ENCODE results near the gene CHD8. TPM values are rescaled to one million over a fixed set of nuclear protein-coding genes. Genes with fewer than 3 reads are reported as not detected.

The CHD8 gene
- total RNA-seq, 2 experiments from 2014 or later = 119 to 128 TPM

GRCh38 chr14:21431126-21431525, 24.8 kb downstream of the CHD8 start:
- H3K4me1 ChIP-seq (ENCODE audit: insufficient read depth, low read length) = peaks cover 5% of the 10 kb centered on the region
- Mint-ChIP-seq H3K27me3 (no peaks in the 10 kb centered on the region), H3K36me3 (ENCODE audit: low read depth) (peaks cover 72% of the 10 kb centered on the region), H3K27ac (no peak overlapping the region), H3K9me3 (no peaks in the 10 kb centered on the region), H3K4me3 (no peak overlapping the region), H3K4me1 (ENCODE audit: low read depth) (peaks cover 45% of the 10 kb centered on the region)
- ChIA-PET CTCF (interaction anchor here (1.7 kb wide), 1 partner anchor 25 kb away, joined by 4 read pairs; the partner anchor contains the start of gene CHD8), POLR2A (no interaction called here)
- intact Hi-C loops (cut with DNase I, micrococcal nuclease) = no loop called here
- no peak overlapping the region for H3K27ac ChIP-seq (ENCODE audit: low read depth in 1 of 2, low read length in 2 of 2)
- H3K27me3 ChIP-seq (ENCODE audit: control insufficient read depth in 1 of 2, insufficient read depth in 2 of 2, low read length in 2 of 2) = no peaks in the 10 kb centered on the region
- DNase-seq = no peak
- TF ChIP-seq CTCF (IDR thresholded peaks at IDR 0.05) = no peak
- H3K4me3 ChIP-seq (ENCODE audit: low read length) = no peak overlapping the region
- H3K9me3 ChIP-seq (ENCODE audit: control insufficient read depth in 1 of 2, insufficient read depth in 1 of 2, low read length in 2 of 2) = no peaks in the 10 kb centered on the region
- H3K36me3 ChIP-seq (ENCODE audit: insufficient read depth, low read length) = peaks cover 63% of the 10 kb centered on the region
- no peak for ATAC-seq (ENCODE audit: poor library complexity)

- intact Hi-C loops (cut with DNase I, micrococcal nuclease) = no loop called here
- H3K4me1 ChIP-seq (ENCODE audit: insufficient read depth, low read length) = peaks cover 5% of the 10 kb centered on the region
- H3K9me3 ChIP-seq (ENCODE audit: control insufficient read depth in 1 of 2, insufficient read depth in 1 of 2, low read length in 2 of 2) = no peaks in the 10 kb centered on the region
- no peak for TF ChIP-seq CTCF (IDR thresholded peaks at IDR 0.05)
- H3K27me3 ChIP-seq (ENCODE audit: control insufficient read depth in 1 of 2, insufficient read depth in 2 of 2, low read length in 2 of 2) = no peaks in the 10 kb centered on the region
- Mint-ChIP-seq H3K4me1 (ENCODE audit: low read depth) (peaks cover 24% of the 10 kb centered on the region), H3K27ac (no peak overlapping the region), H3K4me3 (no peak overlapping the region), H3K9me3 (no peaks in the 10 kb centered on the region), H3K36me3 (ENCODE audit: low read depth) (peaks cover 85% of the 10 kb centered on the region), H3K27me3 (no peaks in the 10 kb centered on the region)
- peaks cover 82% of the 10 kb centered on the region for H3K36me3 ChIP-seq (ENCODE audit: insufficient read depth, low read length)
- no peak overlapping the region for H3K4me3 ChIP-seq (ENCODE audit: low read length)
- POLR2A ChIA-PET = no interaction called here
- ATAC-seq (ENCODE audit: poor library complexity) (no peak), DNase-seq (no peak)
- no peak overlapping the region for H3K27ac ChIP-seq (ENCODE audit: low read depth in 1 of 2, low read length in 2 of 2)
- CTCF ChIA-PET = no interaction called here
Measured at GRCh38 chr14:21428930-21429329, 27.0 kb downstream of the CHD8 start.

- Mint-ChIP-seq H3K4me1 (ENCODE audit: low read depth) (peaks cover 3% of the 10 kb centered on the region), H3K27me3 (no peaks in the 10 kb centered on the region), H3K27ac (no peak overlapping the region), H3K4me3 (no peak overlapping the region), H3K9me3 (no peaks in the 10 kb centered on the region), H3K36me3 (ENCODE audit: low read depth) (peaks cover 95% of the 10 kb centered on the region)
- ATAC-seq (ENCODE audit: poor library complexity) (no peak), DNase-seq (no peak)
- no peaks in the 10 kb centered on the region for H3K9me3 ChIP-seq (ENCODE audit: control insufficient read depth in 1 of 2, insufficient read depth in 1 of 2, low read length in 2 of 2)
- intact Hi-C loops (cut with DNase I, micrococcal nuclease) = no loop called here
- no peaks in the 10 kb centered on the region for H3K27me3 ChIP-seq (ENCODE audit: control insufficient read depth in 1 of 2, insufficient read depth in 2 of 2, low read length in 2 of 2)
- ChIA-PET POLR2A (interaction anchor here (0.6 kb wide), 1 partner anchor 36 kb away, joined by 4 read pairs; no protein-coding TSS in a partner anchor), CTCF (interaction anchor here (1.6 to 1.8 kb wide), 2 partner anchors 11 to 50 kb away, joined by 4 to 6 read pairs; partner anchors contain the start of genes RAB2B and TOX4)
- no peak for TF ChIP-seq CTCF (IDR thresholded peaks at IDR 0.05)
- H3K4me3 ChIP-seq (ENCODE audit: low read length) = no peak overlapping the region
- H3K36me3 ChIP-seq (ENCODE audit: insufficient read depth, low read length) = peaks cover 96% of the 10 kb centered on the region
- no peak overlapping the region for H3K27ac ChIP-seq (ENCODE audit: low read depth in 1 of 2, low read length in 2 of 2)
- H3K4me1 ChIP-seq (ENCODE audit: insufficient read depth, low read length) = peaks cover 5% of the 10 kb centered on the region
Measured at GRCh38 chr14:21426692-21427091, 29.2 kb downstream of the CHD8 start.

Measured in CD4-positive, alpha-beta T cell (primary cell).